Thyroid gland (tissue), 4 donors: ENCODE data around the gene IFT88.

Experiments used
- CTCF ChIP-seq, 6 experiments: fragments of 200-600 bp in 3 of 6; fragments of 450-650 bp in 3 of 6; sonication (generic) in 3 of 6; IDR thresholded peaks; one replicate each; pipeline ENCODE4 v1.5.1; 2016 to 2019; ENCODE audit warnings: antibody characterized with exemption in 6 of 6, mild to moderate bottlenecking in 2 of 6, inconsistent platforms in 1 of 6, moderate library complexity in 1 of 6
- POLR2A ChIP-seq, 2 donors: fragments of 450-650 bp; IDR thresholded peaks; one replicate each; pipeline ENCODE4 v1.6.1; 2017; ENCODE audit warnings: antibody characterized with exemption in 2 of 2, mild to moderate bottlenecking in 2 of 2, moderate library complexity in 1 of 2

GRCh38 chr13:20718958-20719566, 152.1 kb downstream of the IFT88 start:
- TF ChIP-seq CTCF (IDR thresholded peaks at IDR 0.05) (no peak), POLR2A (IDR thresholded peaks at IDR 0.05) (no peak)
